ENCODE results near the gene CHST8.
A peak's percentile ranks its signal among the peaks of the same experiment; 100 is the strongest.

The CHST8 gene

DNA sequence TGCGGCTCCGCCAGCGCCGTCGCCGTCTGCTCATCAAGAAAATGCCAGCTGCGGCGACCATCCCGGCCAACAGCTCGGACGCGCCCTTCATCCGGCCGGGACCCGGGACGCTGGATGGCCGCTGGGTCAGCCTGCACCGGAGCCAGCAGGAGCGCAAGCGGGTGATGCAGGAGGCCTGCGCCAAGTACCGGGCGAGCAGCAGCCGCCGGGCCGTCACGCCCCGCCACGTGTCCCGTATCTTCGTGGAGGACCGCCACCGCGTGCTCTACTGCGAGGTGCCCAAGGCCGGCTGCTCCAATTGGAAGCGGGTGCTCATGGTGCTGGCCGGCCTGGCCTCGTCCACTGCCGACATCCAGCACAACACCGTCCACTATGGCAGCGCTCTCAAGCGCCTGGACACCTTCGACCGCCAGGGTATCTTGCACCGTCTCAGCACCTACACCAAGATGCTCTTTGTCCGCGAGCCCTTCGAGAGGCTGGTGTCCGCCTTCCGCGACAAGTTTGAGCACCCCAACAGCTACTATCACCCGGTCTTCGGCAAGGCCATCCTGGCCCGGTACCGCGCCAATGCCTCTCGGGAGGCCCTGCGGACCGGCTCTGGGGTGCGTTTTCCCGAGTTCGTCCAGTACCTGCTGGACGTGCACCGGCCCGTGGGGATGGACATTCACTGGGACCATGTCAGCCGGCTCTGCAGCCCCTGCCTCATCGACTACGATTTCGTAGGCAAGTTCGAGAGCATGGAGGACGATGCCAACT, 150.5 kb downstream of the CHST8 start:
- Histone ChIP-seq H3K9me3 (ENCODE audit: control insufficient read depth, low read depth, low read length) (no peaks in the 10 kb centered on the region), H3K27me3 (ENCODE audit: control insufficient read depth, insufficient read depth, low read length) (no peaks in the 10 kb centered on the region), H3K4me1 (ENCODE audit: control insufficient read depth, low read depth, low read length) (no peaks in the 10 kb centered on the region), H3K36me3 (ENCODE audit: control insufficient read depth, low read depth, low read length) (no peaks in the 10 kb centered on the region), H3K9ac (ENCODE audit: low read length) (no peak overlapping the region), H3K27ac (ENCODE audit: low read length) (no peak overlapping the region), H3K4me3 (ENCODE audit: low read length) (no peak overlapping the region)

DNA sequence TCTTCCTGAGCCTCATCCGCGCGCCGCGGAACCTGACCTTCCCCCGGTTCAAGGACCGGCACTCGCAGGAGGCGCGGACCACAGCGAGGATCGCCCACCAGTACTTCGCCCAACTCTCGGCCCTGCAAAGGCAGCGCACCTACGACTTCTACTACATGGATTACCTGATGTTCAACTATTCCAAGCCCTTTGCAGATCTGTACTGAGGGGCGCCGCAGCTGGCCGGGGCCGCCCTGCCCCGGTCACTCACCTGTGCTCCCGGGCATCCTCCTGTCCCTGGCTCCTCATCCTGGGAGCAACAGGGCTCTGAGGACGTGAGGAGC, 151.1 kb downstream of the CHST8 start:
- Histone ChIP-seq H3K27me3 (ENCODE audit: control insufficient read depth, insufficient read depth, low read length) (no peaks in the 10 kb centered on the region), H3K9ac (ENCODE audit: low read length) (no peak overlapping the region), H3K36me3 (ENCODE audit: control insufficient read depth, low read depth, low read length) (no peaks in the 10 kb centered on the region), H3K4me1 (ENCODE audit: control insufficient read depth, low read depth, low read length) (no peaks in the 10 kb centered on the region), H3K27ac (ENCODE audit: low read length) (no peak overlapping the region), H3K9me3 (ENCODE audit: control insufficient read depth, low read depth, low read length) (no peaks in the 10 kb centered on the region), H3K4me3 (ENCODE audit: low read length) (no peak overlapping the region)

DNA sequence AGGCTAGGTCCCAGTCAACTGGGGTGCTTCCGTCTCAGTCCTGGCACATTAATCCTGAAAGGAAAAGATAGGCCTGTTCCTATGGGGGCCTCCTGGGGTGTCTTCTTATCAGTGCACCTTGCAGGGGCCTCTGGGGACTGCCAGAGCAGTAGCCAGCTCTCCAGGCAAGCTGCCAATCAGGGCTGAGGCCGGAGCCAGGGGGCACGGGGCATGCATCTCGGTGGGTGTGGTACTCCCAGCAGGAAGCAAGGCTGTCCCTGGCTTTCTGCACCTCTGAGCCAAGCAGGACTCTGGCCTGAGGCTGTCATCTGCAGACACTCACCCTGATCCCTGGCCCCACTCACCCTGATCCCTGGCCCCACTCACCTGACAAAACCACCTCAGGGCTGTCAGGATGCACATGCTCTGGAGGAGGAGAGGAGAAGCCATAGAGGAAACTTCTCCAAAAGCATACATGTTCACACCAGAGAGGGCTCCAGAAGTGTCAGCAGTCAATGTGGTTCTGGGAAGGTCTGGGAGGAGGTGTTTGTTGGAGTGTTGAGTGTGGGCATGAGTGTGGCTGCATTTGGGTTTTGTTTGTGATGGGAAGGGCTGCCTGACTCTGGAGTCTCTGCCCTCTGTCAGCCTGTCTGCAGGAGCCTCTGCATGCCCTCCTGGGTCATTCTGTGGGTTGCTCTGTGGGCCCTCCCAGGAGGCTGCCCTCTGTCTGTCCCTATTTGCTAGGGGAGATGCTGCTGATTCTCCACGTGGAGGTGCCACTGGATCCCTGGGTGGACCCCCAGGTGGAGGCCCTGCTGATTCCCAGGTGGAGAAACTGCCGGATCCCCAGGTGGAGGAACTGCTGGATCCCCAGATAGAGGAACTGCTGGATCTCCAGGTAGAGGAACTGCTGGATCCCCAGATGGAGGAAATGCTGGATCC, 152.2 kb downstream of the CHST8 start:
- H3K4me3 ChIP-seq (ENCODE audit: low read length), result no peak overlapping the region

DNA sequence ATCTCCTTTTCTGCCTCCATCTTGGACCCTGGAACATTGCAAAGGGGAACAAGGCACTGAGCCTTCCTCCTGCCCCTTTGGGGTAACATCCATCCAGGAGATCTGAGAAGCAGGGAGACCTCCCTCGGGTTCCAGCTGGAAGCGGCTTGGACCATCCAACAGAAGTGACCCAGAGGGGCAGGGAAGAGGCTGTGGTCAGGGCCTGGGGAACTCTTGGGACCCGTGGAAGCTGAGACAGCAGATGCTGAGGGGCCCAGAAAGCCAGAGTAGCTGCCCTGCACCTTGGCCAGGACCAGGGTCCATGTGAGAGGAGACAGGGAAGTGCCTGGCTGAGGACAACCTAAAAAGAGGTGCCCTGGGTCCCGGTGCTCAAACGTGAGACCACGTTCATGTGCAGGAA, 153.0 kb downstream of the CHST8 start:
- H3K36me3 ChIP-seq (ENCODE audit: control insufficient read depth, low read depth, low read length), result no peaks in the 10 kb centered on the region
- H3K27me3 ChIP-seq (ENCODE audit: control insufficient read depth, insufficient read depth, low read length), result peaks cover 15% of the 10 kb centered on the region
- H3K4me1 ChIP-seq (ENCODE audit: control insufficient read depth, low read depth, low read length), result peaks cover 4% of the 10 kb centered on the region
- H3K4me3 ChIP-seq (ENCODE audit: low read length), result no peak overlapping the region
- H3K27ac ChIP-seq (ENCODE audit: low read length), result no peak overlapping the region
- H3K9ac ChIP-seq (ENCODE audit: low read length), result no peak overlapping the region
- no peaks in the 10 kb centered on the region for H3K9me3 ChIP-seq (ENCODE audit: control insufficient read depth, low read depth, low read length)

More for the DNA sequence above, 152.2 kb downstream of the CHST8 start:
- Histone ChIP-seq H3K27me3 (ENCODE audit: control insufficient read depth, insufficient read depth, low read length) (peaks cover 8% of the 10 kb centered on the region), H3K27ac (ENCODE audit: low read length) (no peak overlapping the region), H3K36me3 (ENCODE audit: control insufficient read depth, low read depth, low read length) (no peaks in the 10 kb centered on the region), H3K4me1 (ENCODE audit: control insufficient read depth, low read depth, low read length) (peaks cover 4% of the 10 kb centered on the region), H3K9ac (ENCODE audit: low read length) (no peak overlapping the region), H3K9me3 (ENCODE audit: control insufficient read depth, low read depth, low read length) (no peaks in the 10 kb centered on the region)

DNA sequence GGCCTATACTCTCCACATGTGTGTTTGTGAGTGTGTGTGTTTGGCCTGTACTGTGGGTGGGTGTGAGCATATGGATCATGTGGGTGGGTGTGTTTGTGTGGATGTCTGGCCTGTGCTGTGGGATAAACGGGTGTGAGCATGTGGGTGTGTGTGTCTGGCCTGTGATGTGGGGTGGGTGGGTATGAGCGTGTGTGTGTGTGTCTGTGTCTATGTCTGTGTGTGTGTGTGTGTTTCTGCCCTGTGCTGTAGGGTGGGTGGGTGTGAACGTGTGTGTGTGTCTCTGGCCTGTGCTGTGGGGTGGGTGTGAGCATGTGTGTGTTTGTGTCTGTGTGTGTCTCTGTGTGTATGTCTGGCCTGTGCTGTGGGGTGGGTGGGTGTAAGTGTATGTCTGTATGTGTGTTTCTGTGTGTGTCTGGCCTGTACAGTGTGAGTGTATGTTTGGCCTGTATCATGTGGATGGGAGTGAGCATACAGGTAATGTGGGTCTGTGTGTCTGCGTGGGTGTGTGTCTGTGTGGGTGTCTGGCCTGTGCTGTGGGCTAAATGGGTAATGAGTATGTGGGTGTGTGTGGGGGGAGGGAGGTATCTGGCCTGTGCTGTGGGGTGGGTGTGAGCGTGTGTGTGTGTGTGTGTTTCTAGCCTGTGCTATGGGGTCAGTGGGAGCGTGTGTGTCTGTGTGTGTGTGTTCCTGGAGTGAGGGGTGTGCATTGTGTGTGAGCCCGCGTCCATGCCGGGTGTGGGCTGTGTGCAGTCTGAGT, 154.2 kb downstream of the CHST8 start:
- H3K36me3 ChIP-seq (ENCODE audit: control insufficient read depth, low read depth, low read length), result no peaks in the 10 kb centered on the region
- peaks cover 18% of the 10 kb centered on the region for H3K27me3 ChIP-seq (ENCODE audit: control insufficient read depth, insufficient read depth, low read length)
- no peaks in the 10 kb centered on the region for H3K9me3 ChIP-seq (ENCODE audit: control insufficient read depth, low read depth, low read length)
- H3K27ac ChIP-seq (ENCODE audit: low read length), result no peak overlapping the region
- H3K4me1 ChIP-seq (ENCODE audit: control insufficient read depth, low read depth, low read length), result peaks cover 4% of the 10 kb centered on the region
- no peak overlapping the region for H3K4me3 ChIP-seq (ENCODE audit: low read length)
- H3K9ac ChIP-seq (ENCODE audit: low read length), result no peak overlapping the region

DNA sequence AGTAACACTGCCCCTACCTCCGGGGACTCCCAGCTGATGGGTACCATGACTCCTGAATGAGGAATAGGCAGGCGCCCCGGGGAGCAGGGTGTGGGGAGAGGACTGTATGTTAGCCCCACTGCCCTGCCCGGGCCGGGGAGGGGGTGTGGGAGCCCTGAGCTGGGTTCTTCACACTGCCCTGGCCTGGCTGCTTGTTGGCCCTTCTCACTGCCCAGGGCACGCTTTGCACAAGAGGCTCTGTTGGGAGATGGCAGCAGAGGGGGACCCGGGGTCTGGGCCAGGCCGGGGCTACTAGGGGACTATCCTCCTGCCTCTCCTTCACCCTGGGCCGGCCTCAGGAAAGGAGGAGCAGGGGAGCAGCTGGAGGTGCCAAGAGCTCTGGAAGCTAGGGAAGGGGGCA, 155.6 kb downstream of the CHST8 start:
- H3K9ac ChIP-seq (ENCODE audit: low read length), result no peak overlapping the region
- H3K27me3 ChIP-seq (ENCODE audit: control insufficient read depth, insufficient read depth, low read length), result peaks cover 18% of the 10 kb centered on the region
- H3K27ac ChIP-seq (ENCODE audit: low read length), result no peak overlapping the region
- H3K36me3 ChIP-seq (ENCODE audit: control insufficient read depth, low read depth, low read length), result no peaks in the 10 kb centered on the region
- H3K4me3 ChIP-seq (ENCODE audit: low read length), result no peak overlapping the region
- H3K4me1 ChIP-seq (ENCODE audit: control insufficient read depth, low read depth, low read length), result peaks cover 4% of the 10 kb centered on the region
- H3K9me3 ChIP-seq (ENCODE audit: control insufficient read depth, low read depth, low read length), result no peaks in the 10 kb centered on the region

DNA sequence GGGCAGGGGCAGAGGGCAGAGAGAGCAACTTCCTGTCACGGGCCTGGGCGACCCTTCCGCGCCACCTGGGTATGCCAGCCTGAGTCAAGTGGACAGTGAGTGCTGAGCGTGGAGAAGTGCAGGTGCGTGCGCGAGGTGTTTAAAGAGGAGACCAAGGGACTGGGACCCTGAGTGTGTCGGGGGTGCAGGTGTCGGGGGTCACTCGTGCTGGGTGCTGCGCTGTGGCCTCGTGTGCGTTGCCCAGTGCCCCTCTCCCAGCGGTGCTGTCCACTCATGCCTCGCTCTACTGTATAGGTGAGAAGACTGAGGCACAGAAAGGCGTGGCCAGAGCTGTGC, 156.0 kb downstream of the CHST8 start:
- no peak overlapping the region for H3K4me3 ChIP-seq (ENCODE audit: low read length)
- H3K36me3 ChIP-seq (ENCODE audit: control insufficient read depth, low read depth, low read length), result no peaks in the 10 kb centered on the region
- no peak overlapping the region for H3K27ac ChIP-seq (ENCODE audit: low read length)
- H3K4me1 ChIP-seq (ENCODE audit: control insufficient read depth, low read depth, low read length), result peaks cover 4% of the 10 kb centered on the region
- H3K9ac ChIP-seq (ENCODE audit: low read length), result no peak overlapping the region
- H3K27me3 ChIP-seq (ENCODE audit: control insufficient read depth, insufficient read depth, low read length), result peaks cover 18% of the 10 kb centered on the region
- no peaks in the 10 kb centered on the region for H3K9me3 ChIP-seq (ENCODE audit: control insufficient read depth, low read depth, low read length)

DNA sequence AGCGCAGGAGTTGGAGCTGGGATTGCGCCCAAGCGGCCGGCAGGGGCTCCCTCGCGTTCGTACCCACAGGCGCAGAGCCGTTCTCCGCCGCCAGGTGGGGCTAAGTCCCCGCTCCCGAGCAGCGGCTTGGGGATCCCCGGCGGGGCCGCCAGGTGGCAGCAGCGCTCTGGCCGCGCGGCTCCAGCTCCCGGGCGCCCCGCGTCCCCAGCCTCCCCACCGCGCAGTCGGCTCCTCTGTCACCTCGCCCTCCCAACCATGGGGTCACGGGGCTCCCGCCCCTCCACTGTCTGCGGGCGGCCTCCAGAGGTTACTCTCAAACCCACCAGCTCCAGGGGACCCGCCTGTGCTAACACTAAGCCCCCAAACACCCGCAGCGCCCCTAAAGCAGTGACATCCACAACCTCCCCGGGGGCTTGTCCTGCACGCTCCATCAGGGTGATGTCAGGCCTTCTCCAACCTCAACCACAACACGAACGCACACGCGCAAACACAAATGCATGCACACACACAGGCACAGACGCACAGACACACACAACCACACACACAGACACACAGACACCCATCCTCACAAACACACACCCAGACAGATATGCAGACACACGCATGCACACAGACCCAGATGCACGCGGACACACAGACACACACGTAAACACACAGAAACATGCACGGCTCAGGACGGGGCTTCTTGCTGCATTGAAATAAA, 156.5 kb downstream of the CHST8 start:
- Histone ChIP-seq H3K27ac (ENCODE audit: low read length) (no peak overlapping the region), H3K4me3 (ENCODE audit: low read length) (peak overlapping the region; percentile 31), H3K27me3 (ENCODE audit: control insufficient read depth, insufficient read depth, low read length) (peaks cover 18% of the 10 kb centered on the region)

DNA sequence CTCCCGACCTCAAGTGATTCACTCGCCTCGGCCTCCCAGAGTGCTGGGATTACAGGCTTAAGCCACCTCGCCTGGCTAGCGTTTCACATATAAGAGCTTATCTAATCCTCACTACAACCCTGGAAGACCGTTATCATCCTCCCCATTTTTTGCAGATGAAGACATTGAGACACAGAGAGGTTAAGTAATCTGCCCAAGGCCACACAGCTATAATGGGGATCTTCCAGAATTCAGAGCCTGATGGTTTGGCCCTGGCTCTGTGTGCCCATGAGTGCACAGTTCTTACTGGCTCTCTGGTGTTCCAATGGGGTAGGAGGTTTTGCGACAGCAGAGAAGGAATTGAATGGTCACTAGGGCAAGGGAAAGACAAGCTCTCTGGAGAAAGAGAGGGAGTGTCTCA, 158.1 kb downstream of the CHST8 start:
- Histone ChIP-seq H3K9me3 (ENCODE audit: control insufficient read depth, low read depth, low read length) (no peaks in the 10 kb centered on the region), H3K27me3 (ENCODE audit: control insufficient read depth, insufficient read depth, low read length) (peaks cover 18% of the 10 kb centered on the region), H3K9ac (ENCODE audit: low read length) (no peak overlapping the region), H3K4me3 (ENCODE audit: low read length) (no peak overlapping the region), H3K4me1 (ENCODE audit: control insufficient read depth, low read depth, low read length) (peaks cover 4% of the 10 kb centered on the region), H3K36me3 (ENCODE audit: control insufficient read depth, low read depth, low read length) (no peaks in the 10 kb centered on the region), H3K27ac (ENCODE audit: low read length) (no peak overlapping the region)

More for the DNA sequence above, 156.5 kb downstream of the CHST8 start:
- Histone ChIP-seq H3K4me1 (ENCODE audit: control insufficient read depth, low read depth, low read length) (peaks cover 4% of the 10 kb centered on the region), H3K9me3 (ENCODE audit: control insufficient read depth, low read depth, low read length) (no peaks in the 10 kb centered on the region), H3K9ac (ENCODE audit: low read length) (no peak overlapping the region), H3K36me3 (ENCODE audit: control insufficient read depth, low read depth, low read length) (no peaks in the 10 kb centered on the region)

DNA sequence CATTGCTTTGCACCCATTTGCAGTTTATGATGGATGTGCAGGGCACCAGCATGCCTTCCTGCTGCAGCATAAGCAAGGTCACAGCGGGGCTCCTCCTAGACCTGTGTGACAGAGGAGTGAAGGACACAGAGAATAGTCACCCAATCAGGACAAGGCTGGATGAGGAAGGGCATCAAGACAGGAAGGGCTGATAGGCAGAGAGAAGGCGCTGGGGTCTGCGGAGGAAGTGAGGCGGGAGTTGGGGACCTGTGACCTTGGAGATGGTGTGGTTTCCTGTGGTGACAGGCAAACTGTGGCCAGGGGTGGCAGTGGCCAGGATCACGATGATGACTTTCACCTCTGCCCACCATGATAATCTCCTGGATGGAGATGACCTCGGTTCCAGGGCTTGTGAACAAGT, 158.5 kb downstream of the CHST8 start:
- peaks cover 18% of the 10 kb centered on the region for H3K27me3 ChIP-seq (ENCODE audit: control insufficient read depth, insufficient read depth, low read length)

DNA sequence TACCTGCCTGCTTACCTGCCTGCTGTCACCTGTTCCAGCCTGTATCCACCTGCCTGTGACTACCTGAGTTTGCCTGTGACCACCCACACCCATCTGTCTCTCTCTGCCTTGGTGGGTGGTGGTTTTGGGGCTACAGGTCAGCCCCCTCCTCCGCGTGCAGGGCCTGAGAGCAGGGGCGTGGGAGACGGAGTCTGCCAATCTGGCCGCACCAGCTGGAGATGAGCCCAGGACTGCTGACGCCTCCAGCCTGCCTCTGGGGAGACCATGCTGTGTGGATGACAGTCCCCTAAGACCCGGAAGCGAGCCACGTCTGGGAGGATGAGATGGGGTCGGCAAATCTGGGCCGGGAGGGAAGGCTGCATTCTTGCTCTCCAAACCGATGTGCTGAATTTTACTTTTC, 159.0 kb downstream of the CHST8 start:
- Histone ChIP-seq H3K36me3 (ENCODE audit: control insufficient read depth, low read depth, low read length) (no peaks in the 10 kb centered on the region), H3K9me3 (ENCODE audit: control insufficient read depth, low read depth, low read length) (no peaks in the 10 kb centered on the region), H3K9ac (ENCODE audit: low read length) (no peak overlapping the region), H3K4me3 (ENCODE audit: low read length) (no peak overlapping the region), H3K27me3 (ENCODE audit: control insufficient read depth, insufficient read depth, low read length) (peaks cover 18% of the 10 kb centered on the region), H3K27ac (ENCODE audit: low read length) (no peak overlapping the region), H3K4me1 (ENCODE audit: control insufficient read depth, low read depth, low read length) (peaks cover 4% of the 10 kb centered on the region)

More for the DNA sequence above, 158.5 kb downstream of the CHST8 start:
- no peaks in the 10 kb centered on the region for H3K36me3 ChIP-seq (ENCODE audit: control insufficient read depth, low read depth, low read length)
- no peak overlapping the region for H3K9ac ChIP-seq (ENCODE audit: low read length)
- H3K4me1 ChIP-seq (ENCODE audit: control insufficient read depth, low read depth, low read length), result peaks cover 4% of the 10 kb centered on the region
- no peaks in the 10 kb centered on the region for H3K9me3 ChIP-seq (ENCODE audit: control insufficient read depth, low read depth, low read length)
- H3K4me3 ChIP-seq (ENCODE audit: low read length), result no peak overlapping the region
- no peak overlapping the region for H3K27ac ChIP-seq (ENCODE audit: low read length)

Measured in iPS-18a (cell line).